Activated naive CD8-positive, alpha-beta T cell treated with anti-CD3 and anti-CD28 coated beads, Interleukin-2, amount 50 U/mL, for 24 hours (primary cell): ENCODE results near the gene PRKACG.
"Not testable (repeated sequence)": the region's sequence is repeated elsewhere in the genome, so short reads cannot be mapped to it uniquely, and the experiment has no call there.

Experiments
- ATAC-seq: fragments of 150-1000 bp; cut with Tn5 transposase; one replicate; pipeline ENCODE4 v1.10.0; 2021
- DNase-seq: peaks from one replicate; pipeline ENCODE4 v3.0.0; 2021
- H3K27ac Mint-ChIP-seq: one replicate; pipeline ENCODE4 v1.8.0; 2021; ENCODE audit warnings: mild to moderate bottlenecking, mixed read lengths
- H3K27me3 Mint-ChIP-seq: one replicate; pipeline ENCODE4 v1.8.0; 2021; ENCODE audit warnings: mixed read lengths
- H3K36me3 Mint-ChIP-seq: one replicate; pipeline ENCODE4 v1.8.0; 2021; ENCODE audit warnings: low read depth, mixed read lengths
- H3K4me1 Mint-ChIP-seq: one replicate; pipeline ENCODE4 v1.8.0; 2021; ENCODE audit warnings: mixed read lengths
- H3K4me3 Mint-ChIP-seq: one replicate; pipeline ENCODE4 v1.8.0; 2021; ENCODE audit warnings: mild to moderate bottlenecking, moderate library complexity, mixed read lengths
- H3K9me3 Mint-ChIP-seq: one replicate; pipeline ENCODE4 v1.8.0; 2021; ENCODE audit warnings: mixed read lengths

Gene PRKACG

DNA sequence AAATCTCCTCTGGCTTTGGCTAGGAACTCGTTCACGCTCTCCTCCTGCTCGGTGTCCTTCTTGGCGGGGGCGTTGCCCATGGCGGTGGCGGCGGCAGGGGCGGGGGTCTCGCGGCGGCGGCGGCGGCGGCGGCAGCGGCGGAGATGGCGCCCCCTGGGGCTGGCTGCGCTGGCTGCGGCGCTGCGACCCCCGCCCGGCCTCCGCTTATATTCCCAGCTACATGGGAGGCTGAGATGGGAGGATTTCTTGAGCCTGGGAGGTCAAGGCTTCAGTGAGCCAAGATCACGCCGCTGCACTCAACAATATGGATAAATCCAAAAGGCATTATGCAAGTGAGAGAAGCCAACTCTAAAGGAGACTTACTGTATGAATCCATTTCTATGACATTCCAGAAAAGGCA lies at the start of gene PRKACG:
TSS of gene PRKACG (minus strand) at position 101 of the 400 bp plus-strand sequence. CDS start at position 80, 21 bp downstream.
- Mint-ChIP-seq H3K4me1 (peaks cover 15% of the 10 kb centered on the region), H3K4me3 (no peak within 1 kb of the TSS), H3K27me3 (peaks cover 14% of the 10 kb centered on the region), H3K36me3 (no peaks in the 10 kb centered on the region), H3K9me3 (no peaks in the 10 kb centered on the region), H3K27ac (no peak within 1 kb of the TSS)
- ATAC-seq = no peak
- DNase-seq = no peak

DNA sequence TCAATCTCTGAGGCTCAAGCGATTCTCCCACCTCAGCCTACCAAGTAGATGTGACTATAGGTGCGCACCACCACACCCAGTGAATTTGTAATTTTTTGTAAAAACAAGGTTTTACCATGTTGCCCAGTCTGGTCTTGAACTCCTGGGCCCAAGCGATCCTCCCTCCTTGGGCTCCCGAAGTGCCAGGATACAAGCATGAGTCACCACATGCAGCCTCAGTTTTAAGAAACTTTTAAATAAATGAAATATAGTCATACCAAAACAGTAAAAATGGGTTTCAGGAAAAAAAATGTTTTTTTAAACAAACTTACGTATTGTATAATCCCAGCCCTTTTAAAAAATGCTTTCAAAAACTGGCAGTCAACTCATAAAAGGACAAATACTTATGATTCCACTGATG lies 48.3 kb upstream of the PRKACG start:
- Mint-ChIP-seq H3K4me1 (peaks cover 10% of the 10 kb centered on the region), H3K27me3 (no peaks in the 10 kb centered on the region), H3K4me3 (no peak overlapping the region), H3K27ac (no peak overlapping the region), H3K36me3 (peaks cover 26% of the 10 kb centered on the region), H3K9me3 (no peaks in the 10 kb centered on the region)
- ATAC-seq (no peak), DNase-seq (no peak)

DNA sequence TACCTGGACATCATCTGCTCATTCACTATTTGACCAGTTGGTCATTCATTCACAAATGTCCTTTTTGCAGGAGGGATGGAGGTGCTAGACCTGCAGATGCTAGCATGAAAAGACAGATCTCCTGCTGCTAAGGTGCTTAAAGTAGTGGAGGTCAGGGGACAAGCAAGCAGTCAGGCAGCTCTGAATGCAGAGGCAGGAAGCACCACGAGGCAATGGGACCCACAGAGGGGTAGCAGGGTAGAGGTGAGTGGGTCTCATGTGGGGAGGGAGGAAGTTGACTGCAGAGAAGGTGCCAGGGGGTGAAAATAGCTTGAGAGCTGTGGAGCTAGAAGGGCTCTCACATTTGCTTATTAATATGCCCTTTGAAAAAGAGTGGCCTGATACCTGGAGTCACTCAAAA lies 46.9 kb upstream of the PRKACG start:
- ATAC-seq (no peak), DNase-seq (no peak)
- Mint-ChIP-seq H3K4me1 (peaks cover 10% of the 10 kb centered on the region), H3K4me3 (no peak overlapping the region), H3K9me3 (no peaks in the 10 kb centered on the region), H3K27ac (no peak overlapping the region), H3K36me3 (peaks cover 27% of the 10 kb centered on the region), H3K27me3 (no peaks in the 10 kb centered on the region)

GRCh38 chr9:69058101-69058500 lies 44.2 kb upstream of the PRKACG start:
- H3K27me3 Mint-ChIP-seq = no peaks in the 10 kb centered on the region
- no peak overlapping the region for H3K4me3 Mint-ChIP-seq
- H3K36me3 Mint-ChIP-seq = peaks cover 24% of the 10 kb centered on the region
- H3K27ac Mint-ChIP-seq = no peak overlapping the region
- H3K9me3 Mint-ChIP-seq = no peaks in the 10 kb centered on the region
- ATAC-seq (no peak), DNase-seq (no peak)
- H3K4me1 Mint-ChIP-seq = peaks cover 10% of the 10 kb centered on the region

DNA sequence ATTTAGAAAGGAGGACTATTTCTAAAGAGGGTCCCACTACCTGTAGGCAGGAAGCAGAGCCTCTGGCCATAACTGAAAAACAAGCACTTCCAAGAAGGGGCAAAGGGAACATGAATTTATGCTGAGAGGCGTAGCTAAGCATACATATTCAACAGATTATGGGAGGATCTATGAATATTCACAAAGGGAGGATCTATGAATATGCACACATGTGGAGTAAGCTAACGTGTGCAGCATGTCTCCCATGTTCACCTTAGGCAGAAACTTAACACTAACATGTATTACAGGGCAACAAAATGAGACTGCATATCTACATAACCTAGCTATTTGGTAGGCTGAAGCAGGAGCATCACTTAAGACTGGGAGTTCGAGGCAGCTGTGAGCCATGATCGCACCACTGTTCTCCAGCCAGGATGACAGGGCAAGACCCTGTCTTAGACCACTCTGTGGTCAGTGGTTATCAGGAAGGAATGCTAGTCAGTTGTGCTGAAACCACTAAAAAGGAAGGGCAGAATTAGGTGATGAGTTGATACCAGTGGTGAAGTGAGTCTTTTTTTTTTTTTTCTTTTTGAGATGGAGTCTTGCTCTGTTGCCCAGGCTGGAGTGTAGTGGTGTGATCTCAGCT lies 42.4 kb upstream of the PRKACG start:
- Mint-ChIP-seq H3K9me3 (no peaks in the 10 kb centered on the region), H3K4me1 (peaks cover 10% of the 10 kb centered on the region), H3K27ac (no peak overlapping the region), H3K36me3 (peaks cover 21% of the 10 kb centered on the region), H3K27me3 (no peaks in the 10 kb centered on the region), H3K4me3 (no peak overlapping the region)
- ATAC-seq (no peak), DNase-seq (no peak)

DNA sequence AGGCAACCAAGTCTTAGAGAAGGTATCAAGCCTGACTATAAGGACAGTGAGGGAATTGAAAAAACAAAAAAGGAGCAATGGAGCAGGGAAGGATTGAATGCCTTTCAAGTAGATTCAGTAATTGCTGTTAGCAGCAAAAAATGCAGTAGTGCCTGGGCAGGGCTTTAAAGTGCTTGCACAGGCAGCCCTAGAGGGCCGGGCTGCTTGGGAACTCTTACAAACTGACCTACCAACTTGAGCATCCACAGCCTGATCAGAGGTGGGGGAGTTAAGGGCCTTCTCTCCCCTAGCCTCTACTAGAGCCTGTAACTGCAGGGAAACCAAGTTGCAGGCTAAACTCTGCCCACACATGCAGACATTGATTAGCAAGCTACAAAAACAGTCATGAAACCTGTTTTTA lies 41.1 kb upstream of the PRKACG start:
- H3K27me3 Mint-ChIP-seq = no peaks in the 10 kb centered on the region
- peaks cover 4% of the 10 kb centered on the region for H3K4me1 Mint-ChIP-seq
- ATAC-seq = no peak
- DNase-seq = no peak
- H3K9me3 Mint-ChIP-seq = no peaks in the 10 kb centered on the region
- H3K27ac Mint-ChIP-seq = no peak overlapping the region
- no peak overlapping the region for H3K4me3 Mint-ChIP-seq
- H3K36me3 Mint-ChIP-seq = peaks cover 18% of the 10 kb centered on the region

- peaks cover 10% of the 10 kb centered on the region for H3K36me3 Mint-ChIP-seq
- H3K4me1 Mint-ChIP-seq, H3K9me3 Mint-ChIP-seq, H3K27me3 Mint-ChIP-seq, DNase-seq, H3K4me3 Mint-ChIP-seq, H3K27ac Mint-ChIP-seq, ATAC-seq: not testable (repeated sequence)
Observed at GRCh38 chr9:69050936-69051335, 37.0 kb upstream of the PRKACG start.

GRCh38 chr9:69049094-69049493 lies 35.2 kb upstream of the PRKACG start:
- DNase-seq (no peak), ATAC-seq (no peak)
- Mint-ChIP-seq H3K4me3 (no peak overlapping the region), H3K36me3 (peaks cover 10% of the 10 kb centered on the region), H3K4me1 (peaks cover 9% of the 10 kb centered on the region), H3K27me3 (no peaks in the 10 kb centered on the region), H3K9me3 (no peaks in the 10 kb centered on the region), H3K27ac (no peak overlapping the region)

DNA sequence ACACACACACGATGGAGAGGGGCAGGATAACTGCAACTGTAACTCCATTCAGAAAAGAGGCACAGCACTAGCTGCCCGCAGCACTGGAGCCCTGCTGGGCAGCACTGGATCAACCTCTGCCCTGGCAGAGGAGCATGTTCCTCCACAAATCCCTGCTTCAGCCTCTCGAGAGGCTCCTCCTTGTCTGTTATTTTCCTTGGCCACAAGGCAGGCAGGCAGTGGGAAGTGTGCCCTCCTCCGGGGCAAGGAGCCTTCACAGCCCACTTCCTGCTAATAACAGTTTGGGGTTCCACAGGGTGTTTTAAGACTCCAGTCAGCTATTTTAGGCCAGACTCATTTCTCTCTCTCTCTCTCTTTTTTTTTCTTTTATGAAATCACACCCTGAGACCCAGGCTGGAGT lies 33.5 kb upstream of the PRKACG start:
- Mint-ChIP-seq H3K4me1 (peaks cover 9% of the 10 kb centered on the region), H3K9me3 (no peaks in the 10 kb centered on the region), H3K4me3 (no peak overlapping the region), H3K27me3 (no peaks in the 10 kb centered on the region), H3K27ac (no peak overlapping the region), H3K36me3 (peaks cover 10% of the 10 kb centered on the region)
- ATAC-seq (no peak), DNase-seq (no peak)

- no peak overlapping the region for H3K27ac Mint-ChIP-seq
- H3K4me1 Mint-ChIP-seq = peaks cover 9% of the 10 kb centered on the region
- no peak for ATAC-seq
- no peaks in the 10 kb centered on the region for H3K9me3 Mint-ChIP-seq
- H3K27me3 Mint-ChIP-seq = no peaks in the 10 kb centered on the region
- no peak overlapping the region for H3K4me3 Mint-ChIP-seq
- peaks cover 10% of the 10 kb centered on the region for H3K36me3 Mint-ChIP-seq
- DNase-seq = no peak
Observed at GRCh38 chr9:69046723-69047122, 32.8 kb upstream of the PRKACG start.

DNA sequence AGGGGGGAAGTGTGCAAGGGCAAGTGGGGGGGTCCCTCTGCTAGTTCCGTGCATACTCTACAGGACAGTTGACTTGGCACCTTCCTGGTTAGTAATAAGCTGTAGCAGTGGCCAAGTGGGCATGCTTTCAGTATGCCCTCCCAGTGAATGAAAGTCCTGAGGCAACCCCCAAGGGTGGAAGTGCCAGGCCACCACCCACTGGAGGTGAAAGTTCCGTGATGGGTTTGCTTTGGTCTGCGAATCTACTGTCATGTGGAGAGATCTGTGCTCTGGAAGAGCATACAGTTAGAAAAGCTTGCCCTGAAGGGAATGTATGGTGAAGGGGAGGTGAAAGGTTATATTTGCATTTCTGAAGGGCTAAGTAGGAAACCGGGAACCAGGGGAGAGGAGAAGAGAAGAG lies 31.9 kb upstream of the PRKACG start:
- Mint-ChIP-seq H3K4me1 (peaks cover 13% of the 10 kb centered on the region), H3K36me3 (peaks cover 10% of the 10 kb centered on the region), H3K27ac (no peak overlapping the region), H3K4me3 (no peak overlapping the region), H3K27me3 (no peaks in the 10 kb centered on the region), H3K9me3 (no peaks in the 10 kb centered on the region)
- DNase-seq (no peak), ATAC-seq (no peak)

- no peaks in the 10 kb centered on the region for H3K27me3 Mint-ChIP-seq
- H3K27ac Mint-ChIP-seq = peak overlapping the region; percentile 62
- DNase-seq (peak; percentile 14), ATAC-seq (peak; percentile 92)
- H3K4me1 Mint-ChIP-seq = peaks cover 13% of the 10 kb centered on the region
- no peak overlapping the region for H3K4me3 Mint-ChIP-seq
- no peaks in the 10 kb centered on the region for H3K9me3 Mint-ChIP-seq
- H3K36me3 Mint-ChIP-seq = peaks cover 16% of the 10 kb centered on the region
Observed at GRCh38 chr9:69044240-69045219, 30.6 kb upstream of the PRKACG start.

- DNase-seq (no peak), ATAC-seq (no peak)
- no peaks in the 10 kb centered on the region for H3K27me3 Mint-ChIP-seq
- no peaks in the 10 kb centered on the region for H3K9me3 Mint-ChIP-seq
- no peak overlapping the region for H3K27ac Mint-ChIP-seq
- H3K4me1 Mint-ChIP-seq = peaks cover 26% of the 10 kb centered on the region
- no peak overlapping the region for H3K4me3 Mint-ChIP-seq
- H3K36me3 Mint-ChIP-seq = peaks cover 7% of the 10 kb centered on the region
Observed at GRCh38 chr9:69040646-69041045, 26.7 kb upstream of the PRKACG start.

DNA sequence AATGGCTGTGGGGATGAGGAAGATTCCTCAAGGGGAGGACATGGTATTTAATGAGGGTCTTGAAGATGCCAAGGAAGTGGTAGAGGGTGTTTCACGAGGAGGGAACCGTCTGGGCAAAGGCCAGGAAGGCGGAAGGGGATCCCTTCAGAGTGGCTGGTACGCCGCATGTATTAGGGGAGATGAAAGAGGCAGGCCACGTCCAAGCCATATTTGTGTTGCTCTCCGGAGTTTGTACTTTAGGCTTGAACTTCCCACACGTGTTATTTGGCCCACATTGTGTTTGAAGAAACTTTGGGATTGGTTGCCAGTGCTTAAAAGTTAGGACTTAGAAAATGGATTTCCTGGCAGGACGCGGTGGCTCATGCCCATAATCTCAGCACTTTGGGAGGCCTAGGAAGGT lies 22.9 kb upstream of the PRKACG start:
- H3K4me3 Mint-ChIP-seq = peak overlapping the region; percentile 97
- ATAC-seq = no peak

GRCh38 chr9:69036309-69036708 lies 22.4 kb upstream of the PRKACG start:
- DNase-seq = peak; percentile 35
- peak; percentile 64 for ATAC-seq
- Mint-ChIP-seq H3K27ac (peak overlapping the region; percentile 98), H3K4me1 (peaks cover 18% of the 10 kb centered on the region), H3K9me3 (no peaks in the 10 kb centered on the region), H3K4me3 (peak overlapping the region; percentile 97), H3K27me3 (no peaks in the 10 kb centered on the region), H3K36me3 (peaks cover 7% of the 10 kb centered on the region)

More for the DNA sequence above, 22.9 kb upstream of the PRKACG start:
- Mint-ChIP-seq H3K27ac (peak overlapping the region; percentile 98), H3K4me1 (peaks cover 18% of the 10 kb centered on the region), H3K36me3 (peaks cover 7% of the 10 kb centered on the region), H3K27me3 (no peaks in the 10 kb centered on the region), H3K9me3 (no peaks in the 10 kb centered on the region)
- no peak for DNase-seq
